Measurements from ENCODE around the gene NPHP4.

The NPHP4 gene

DNA sequence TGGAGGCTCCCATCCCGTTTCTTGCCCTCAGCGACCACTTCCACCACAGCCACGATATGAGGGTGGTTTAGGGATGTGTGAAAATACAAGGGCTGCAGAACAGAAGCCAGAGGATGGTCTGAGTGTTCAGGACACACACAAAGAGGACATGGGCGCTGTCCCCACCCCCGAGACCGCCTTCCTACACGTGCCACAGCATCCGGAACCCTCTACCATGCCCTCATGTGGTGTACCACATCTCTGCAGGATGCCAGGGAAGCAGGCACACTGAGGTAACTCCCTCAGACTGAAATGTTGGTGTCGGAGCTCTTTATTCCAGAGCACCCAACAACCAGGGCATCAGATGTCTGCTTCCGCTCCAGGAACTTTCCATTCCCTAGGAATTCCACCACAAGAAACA is 23.1 kb downstream of the NPHP4 start:
- DNase-seq = no peak

DNA sequence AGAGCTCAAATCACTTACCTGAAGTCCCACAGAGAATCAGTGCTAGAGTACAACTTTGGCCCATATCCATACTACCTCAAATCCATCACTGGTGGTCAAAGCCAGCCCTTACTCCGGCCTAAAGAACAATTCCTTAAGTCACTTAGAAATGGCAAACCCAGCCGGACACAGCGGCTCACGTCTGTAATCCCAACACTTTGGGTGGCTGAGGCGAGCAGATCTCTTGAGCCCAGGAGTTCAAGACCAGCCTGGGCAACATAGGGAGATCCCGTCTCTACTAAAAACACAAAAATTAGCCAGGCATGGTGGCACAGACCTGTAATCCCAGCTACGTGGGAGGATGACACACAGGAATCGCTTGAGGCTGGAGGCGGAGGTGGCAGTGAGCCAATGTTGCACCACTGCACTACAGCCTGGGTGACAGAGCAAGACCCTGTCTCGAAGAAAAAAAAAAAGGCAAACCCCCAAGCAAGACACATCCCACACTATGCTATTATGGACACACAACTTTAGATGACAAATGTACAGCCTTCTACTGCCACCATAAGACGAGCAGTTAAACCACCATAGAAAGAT is 24.0 kb downstream of the NPHP4 start:
- DNase-seq = no peak

- no peak for DNase-seq
These were observed 24.7 kb downstream of the NPHP4 start for GRCh38 chr1:5967351-5968160.

GRCh38 chr1:5966543-5967205 is 25.6 kb downstream of the NPHP4 start:
- no peak for DNase-seq

- DNase-seq = no peak
These were observed 26.6 kb downstream of the NPHP4 start for GRCh38 chr1:5965586-5966131.

DNA sequence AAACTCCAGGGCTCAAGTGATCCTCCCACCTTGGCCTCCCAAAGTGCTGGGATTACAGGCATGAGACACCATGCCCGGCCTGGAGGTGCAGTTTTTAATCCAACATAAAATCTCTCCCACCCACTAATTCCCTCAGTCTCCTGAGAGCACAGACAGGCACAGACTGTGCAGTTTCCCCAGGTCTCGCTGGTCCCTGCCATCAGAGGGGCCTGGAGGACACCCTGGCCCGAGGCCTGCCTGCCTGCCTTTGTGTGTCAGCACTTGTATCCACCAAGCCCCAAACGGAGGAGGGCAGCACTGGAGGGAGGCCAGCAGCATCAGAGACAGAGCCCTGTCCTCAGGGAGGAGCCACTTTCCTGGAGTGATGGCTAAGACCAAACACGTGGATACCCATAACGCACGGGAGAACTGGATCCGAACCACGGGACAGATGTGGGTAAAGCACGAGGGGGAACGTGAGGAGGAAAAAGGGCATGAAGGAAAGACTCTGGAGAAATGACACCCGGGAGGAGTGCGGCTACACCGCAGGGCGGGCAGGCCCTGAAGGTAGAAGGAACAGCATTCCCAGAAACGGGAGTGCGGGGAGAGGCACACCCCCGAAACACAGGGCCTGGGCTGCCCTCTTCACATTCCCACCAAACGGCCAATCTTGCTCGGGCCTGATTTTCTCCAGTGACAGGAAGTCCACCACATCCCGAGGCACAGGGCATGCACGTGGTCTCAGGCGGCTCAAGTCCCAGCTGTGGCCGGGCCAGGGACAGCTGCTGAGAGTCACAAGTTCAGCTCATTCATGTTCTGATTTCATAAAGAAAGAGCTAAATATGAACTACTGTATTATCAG is 29.7 kb downstream of the NPHP4 start:
- DNase-seq = no peak

DNA sequence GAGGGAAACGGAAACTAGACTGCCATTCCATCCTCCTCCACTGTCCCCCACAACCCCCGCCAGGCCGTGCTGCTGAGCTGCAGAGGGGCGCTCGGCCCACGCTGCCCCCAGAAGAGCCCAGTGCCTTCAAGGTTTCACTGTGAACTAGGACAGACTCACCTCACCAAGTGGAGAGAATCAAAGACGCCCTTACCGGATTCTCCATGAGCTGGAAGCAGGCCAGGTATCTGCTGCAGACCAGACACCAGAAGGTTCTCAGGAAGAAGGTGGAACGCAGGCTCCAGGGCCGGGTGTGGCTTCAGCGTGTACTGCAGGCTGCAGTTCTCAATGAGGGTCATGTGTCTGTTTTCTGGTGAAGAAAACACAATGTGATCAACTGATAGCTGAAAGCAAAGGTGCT is 30.6 kb downstream of the NPHP4 start:
- no peak for DNase-seq

GRCh38 chr1:5960336-5960735 is 31.9 kb downstream of the NPHP4 start:
- DNase-seq = no peak

- DNase-seq = no peak
These were observed 32.5 kb downstream of the NPHP4 start for GRCh38 chr1:5959667-5960230.

- DNase-seq = no peak
These were observed 33.1 kb downstream of the NPHP4 start for GRCh38 chr1:5959087-5959486.

DNA sequence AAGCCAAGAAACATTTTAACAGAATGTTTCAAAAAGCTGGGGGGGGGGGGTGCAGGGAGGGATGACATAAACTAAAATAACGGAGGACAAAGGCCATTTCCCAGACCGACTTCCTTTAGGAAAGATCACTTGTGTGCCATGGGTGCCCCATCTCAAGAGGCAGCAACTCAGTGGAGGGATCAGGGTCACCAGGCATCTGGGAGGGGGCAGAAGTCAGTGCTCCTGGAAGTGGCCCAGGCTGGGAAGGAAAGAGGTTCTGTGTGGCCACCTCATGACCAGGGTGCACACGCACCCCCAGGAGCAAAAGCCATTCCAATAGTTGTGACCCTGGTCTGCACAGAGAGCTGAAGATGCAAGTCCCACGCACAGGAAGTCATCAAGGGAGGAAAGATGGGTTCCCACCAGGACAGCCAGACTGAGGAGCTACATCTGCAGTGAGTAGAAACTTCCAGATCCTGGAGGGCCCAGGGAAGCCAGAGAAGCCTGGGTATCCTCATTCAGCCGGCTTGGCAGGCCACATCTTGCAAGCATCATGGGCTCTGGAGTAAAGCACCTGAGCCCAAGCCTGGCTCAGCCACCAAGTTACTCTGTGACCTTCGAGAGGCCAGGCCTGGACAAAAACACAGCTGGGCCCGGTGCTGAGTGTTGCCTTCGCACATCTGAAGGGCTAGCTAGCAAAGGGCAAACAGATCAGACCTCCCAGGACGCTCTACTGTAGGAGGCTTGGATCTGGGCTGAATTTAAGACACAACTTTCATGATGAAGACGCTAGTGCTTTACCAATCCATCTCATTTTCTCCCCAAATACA is 36.0 kb downstream of the NPHP4 start:
- DNase-seq = no peak

- no peak for DNase-seq
These were observed 36.7 kb downstream of the NPHP4 start for GRCh38 chr1:5955479-5955977.

DNA sequence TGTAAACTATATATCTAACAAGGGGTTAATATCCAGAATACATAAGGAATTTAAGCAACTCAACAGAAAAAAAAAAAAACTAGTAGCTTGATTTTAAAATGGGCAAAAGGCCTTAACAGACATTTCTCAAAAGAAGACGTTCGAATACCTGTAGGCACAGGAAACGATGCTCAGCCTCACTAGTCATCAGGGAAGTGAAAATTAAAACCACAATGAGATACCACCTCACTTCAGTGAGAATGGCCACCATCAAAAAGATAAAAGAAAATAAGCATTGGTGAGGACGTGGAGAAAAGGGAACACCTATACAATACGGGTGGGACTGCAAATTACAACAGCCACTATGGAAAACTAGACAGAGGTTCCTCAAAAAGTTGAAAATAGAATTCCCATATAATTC is 37.3 kb downstream of the NPHP4 start:
- no peak for DNase-seq

DNA sequence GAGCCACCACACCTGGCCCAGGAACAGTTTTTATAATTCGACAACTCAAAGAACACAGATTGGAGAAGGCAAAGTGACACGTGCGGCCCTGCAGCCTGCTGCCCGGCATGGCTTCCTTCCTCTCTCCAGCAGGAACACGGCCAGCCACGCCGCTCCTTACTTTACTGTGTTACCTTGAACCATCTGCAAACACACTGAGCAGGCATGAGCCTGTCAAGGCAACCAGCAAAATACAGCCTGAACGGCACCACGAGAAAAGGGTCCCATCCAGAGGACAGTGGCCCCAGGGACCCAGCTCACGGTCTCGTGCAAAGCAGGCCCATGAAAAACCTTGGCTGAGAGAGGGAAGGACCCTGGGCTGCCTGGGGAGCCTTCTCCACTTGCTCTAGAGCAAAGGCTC is 38.8 kb downstream of the NPHP4 start:
- no peak for DNase-seq

DNA sequence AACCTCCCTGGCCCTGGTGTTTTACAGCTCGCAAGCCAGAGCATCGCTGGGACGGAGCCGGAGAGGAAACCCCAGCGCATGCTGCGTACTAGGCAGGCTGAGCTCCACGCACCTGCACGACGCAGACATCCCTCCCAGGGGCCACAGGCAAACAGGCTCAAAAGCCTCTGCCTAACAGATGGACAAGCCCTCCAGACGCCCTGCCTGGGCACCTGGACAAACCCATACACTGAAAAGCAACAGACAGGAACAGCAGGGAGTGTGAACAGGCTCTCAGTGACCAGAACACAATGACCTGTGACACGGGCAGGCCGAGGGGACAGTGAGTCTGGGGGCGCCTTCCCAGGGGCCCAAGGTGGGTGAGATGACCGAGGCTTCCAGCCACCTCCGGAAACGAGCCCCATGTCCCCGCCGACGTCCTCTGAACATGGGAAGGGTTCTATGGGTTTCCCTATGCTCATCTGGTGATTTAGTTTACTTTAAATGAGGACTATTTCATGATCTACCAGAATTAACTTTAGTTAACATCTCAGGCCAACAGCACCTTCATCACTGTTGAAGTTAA is 40.3 kb downstream of the NPHP4 start:
- DNase-seq = no peak

DNA sequence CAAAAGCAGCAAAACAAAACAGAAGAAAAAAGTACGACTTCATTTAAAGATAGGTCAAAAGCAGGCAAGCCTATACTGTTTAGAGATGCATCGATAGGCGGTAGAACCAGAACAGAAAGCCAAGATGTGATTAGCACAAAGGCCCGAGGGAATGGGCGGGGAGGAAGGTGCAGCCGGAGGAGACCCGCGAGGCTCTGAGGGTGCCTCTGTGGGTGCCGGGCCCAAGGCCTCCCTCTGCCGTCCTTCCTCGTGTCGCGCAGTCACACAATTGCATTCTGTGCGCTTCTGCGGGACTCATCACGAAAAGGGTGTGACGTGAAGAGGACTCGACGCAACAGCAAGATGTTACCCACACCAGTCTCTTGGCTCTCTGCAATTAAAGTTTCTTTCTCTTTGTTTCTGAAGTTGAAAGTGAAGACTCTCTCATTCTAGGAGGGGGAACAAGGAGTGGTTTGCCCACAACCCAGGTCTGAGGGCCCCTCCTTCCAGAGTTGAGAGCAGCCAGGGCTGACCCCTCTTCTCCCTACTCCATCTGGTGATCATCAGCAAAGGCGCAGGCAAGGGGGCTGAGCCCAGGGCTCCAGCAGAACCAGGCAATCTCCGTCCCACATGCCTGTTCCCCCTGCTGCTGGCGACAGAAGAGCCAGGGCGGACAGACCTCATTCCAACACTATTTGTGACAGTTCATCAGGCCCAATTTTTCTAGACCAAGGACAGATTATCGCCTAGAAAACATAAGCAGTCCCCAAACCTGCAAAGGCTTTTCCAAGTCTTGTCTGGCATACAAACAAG is 41.0 kb downstream of the NPHP4 start:
- no peak for DNase-seq

- no peak for DNase-seq
These were observed 41.9 kb downstream of the NPHP4 start for GRCh38 chr1:5950201-5950895.

DNA sequence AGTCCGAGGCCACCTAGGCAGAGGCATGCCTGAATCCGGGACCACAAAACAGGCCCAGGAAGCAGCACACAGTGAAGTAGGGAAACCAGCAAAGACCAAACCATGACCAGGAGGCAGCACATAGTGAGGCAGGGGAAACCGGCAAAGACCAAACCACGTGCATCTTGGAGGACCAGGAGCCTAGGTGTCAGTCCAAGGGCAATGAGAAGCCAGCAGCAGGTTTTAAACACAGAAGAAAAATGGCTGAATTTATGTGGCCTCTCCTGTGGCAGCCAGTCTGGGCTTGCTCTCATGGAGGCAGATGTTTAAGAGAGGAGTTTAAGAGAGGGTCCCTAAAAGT is 42.5 kb downstream of the NPHP4 start:
- no peak for DNase-seq

DNA sequence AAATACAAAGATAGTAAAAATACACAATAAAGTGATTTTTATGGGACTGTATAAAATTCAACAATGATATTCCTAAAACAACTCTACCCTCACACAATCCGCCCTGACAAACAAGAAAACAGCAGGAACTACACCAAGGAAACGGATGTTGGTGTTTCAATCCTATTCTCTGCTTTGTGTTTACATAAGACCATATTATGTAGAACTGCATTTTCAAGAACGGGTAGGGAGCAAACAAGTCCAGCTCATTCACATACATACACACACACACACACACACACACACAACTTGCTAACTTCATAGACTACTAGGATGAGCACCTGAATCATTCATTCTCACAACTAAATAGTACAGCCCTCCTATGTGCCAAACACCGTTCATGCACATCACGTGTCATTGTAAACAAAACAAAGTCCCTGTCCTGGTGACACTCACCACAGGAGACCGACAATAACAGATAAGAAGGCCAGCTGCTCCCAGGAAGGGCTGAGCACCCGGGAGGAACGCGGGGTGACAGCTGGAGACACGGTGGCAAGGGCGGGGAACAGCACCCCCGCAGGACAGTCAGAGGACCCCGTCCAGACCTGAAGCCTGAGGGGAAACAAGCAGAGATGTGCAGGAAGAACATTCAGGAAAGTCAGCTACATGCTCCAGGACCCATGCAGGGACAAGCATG is 43.0 kb downstream of the NPHP4 start:
- DNase-seq = peak; percentile 36

Measured in retina (tissue), 1 donor.